GM04504 (cell line): ENCODE results near the gene ASB6.
A peak's percentile ranks its signal among the peaks of the same experiment; 100 is the strongest.

ENCODE experiments used
- DNase-seq: peaks from one replicate; pipeline ENCODE4 v3.0.0-alpha.2; 2012; ENCODE audit warnings: low read depth

ASB6 gene, protein sequence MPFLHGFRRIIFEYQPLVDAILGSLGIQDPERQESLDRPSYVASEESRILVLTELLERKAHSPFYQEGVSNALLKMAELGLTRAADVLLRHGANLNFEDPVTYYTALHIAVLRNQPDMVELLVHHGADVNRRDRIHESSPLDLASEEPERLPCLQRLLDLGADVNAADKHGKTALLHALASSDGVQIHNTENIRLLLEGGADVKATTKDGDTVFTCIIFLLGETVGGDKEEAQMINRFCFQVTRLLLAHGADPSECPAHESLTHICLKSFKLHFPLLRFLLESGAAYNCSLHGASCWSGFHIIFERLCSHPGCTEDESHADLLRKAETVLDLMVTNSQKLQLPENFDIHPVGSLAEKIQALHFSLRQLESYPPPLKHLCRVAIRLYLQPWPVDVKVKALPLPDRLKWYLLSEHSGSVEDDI

DNA sequence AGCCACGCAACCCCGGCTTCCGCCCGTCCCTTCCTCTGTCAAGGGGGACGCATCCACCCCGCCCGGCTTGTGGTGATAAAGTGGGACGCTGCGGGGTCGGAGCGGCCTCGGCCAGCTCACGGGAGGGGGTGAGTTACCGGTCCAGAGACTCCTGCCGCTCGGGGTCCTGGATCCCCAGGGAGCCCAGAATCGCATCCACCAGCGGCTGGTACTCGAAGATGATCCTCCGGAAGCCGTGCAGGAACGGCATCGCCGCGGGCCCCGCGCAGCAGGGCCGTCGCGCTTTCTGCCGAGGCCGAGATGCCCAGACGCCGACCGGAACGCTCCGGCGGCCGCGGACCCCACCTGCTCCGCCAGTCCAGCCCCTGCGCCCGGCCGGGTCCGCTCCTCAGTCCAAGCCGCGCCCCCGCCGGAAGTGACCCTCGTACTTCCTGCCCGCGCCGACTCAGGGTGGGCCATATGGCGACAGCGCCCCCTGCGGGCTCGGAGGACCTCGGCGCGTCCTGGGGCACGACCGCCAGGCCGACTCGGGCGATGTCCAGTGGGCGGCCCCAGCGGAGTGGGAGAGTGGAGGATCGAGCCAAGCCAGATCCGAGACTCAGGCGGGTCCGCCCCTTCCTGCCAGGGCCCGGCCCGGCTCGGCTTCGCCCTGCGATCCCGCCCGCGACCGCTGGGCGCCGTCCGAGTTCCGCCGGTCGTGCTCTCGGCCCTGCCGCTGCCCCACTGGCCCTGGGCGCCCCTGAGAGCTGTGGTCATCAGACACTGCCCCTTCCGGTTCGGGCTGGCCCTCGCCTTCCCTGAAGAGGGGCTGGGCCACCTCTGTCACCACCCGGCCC is at the start of gene ASB6:
TSS of gene ASB6 (minus strand) at position 402 of the 836 bp plus-strand sequence. CDS start at position 250, 152 bp downstream.
- DNase-seq, result peak; percentile 95

- DNase-seq, result no peak
Measured at GRCh38 chr9:129688285-129689043, 46.5 kb upstream of the ASB6 start.

DNA sequence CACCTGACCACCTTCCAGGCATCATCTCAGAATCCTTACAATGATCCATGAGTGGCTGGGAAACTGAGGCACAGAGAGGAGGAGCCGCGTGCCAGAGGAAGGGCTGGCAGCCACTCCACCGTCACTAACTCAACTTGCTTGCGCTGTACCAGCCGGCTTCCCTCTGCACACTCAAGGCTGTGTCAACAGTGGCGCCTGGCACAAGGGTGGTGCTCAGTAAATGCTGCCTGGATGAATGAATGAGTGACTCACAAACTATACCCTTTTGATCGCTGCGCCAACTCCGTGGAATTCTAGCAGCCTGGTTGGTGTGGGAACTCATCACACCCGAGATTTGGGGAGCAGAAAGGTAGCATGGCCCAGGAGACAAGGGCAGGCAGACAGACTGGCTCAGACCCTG is 45.4 kb upstream of the ASB6 start:
- no peak for DNase-seq

- no peak for DNase-seq
Measured at GRCh38 chr9:129686736-129687135, 44.8 kb upstream of the ASB6 start.

DNA sequence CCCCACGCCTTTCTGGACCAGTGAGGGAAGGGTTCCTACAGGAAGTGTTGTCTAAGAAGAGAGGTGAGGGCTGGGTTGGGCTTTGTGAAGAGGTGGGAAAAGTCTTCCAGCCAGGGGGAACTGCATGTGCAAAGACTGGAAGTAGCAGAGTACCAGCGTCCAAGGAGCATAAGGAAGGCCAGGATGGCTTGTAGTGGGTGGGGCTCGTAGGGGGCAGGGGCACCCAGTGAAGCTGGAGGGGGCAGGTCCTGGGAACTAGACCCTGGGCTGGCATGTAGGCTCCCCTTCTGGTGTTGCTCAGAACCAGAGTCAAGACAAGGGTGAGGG is 43.9 kb upstream of the ASB6 start:
- no peak for DNase-seq

DNA sequence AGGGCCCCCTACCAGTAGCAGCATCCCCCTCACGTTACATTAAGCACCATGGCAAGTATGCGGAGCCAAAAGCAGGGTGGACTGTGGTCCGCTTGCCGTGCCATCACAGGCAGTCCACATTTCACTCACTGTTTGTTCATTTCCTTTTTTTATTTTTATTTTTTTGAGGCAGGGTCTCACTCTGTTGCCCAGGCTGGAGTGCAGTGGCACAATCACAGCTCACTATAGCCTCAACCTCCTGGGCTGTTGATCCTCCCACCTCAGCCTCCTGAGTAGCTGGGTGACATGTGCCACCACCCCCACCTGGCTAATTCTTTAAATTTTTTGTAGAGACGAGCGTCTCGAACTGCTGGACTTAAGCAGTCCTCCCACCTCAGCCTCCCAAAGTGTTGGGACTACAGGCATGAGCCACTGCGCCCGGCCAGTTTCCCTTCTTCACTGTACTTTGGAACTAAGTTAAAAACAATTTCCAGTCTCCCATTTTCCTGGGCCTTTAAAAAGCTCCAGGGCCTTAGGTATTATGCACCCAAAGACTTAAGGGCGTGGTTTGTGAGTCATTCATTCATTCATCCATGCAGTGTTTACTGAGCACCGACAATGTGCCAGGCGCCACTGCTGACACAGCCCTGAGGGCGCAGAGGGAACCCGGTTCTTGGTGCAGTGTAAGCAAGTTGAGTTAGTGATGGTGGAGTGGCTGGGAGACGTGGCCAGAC is 43.4 kb upstream of the ASB6 start:
- DNase-seq, result no peak

- DNase-seq, result no peak
Measured at GRCh38 chr9:129682381-129682780, 40.4 kb upstream of the ASB6 start.

GRCh38 chr9:129681924-129682323 is 40.0 kb upstream of the ASB6 start:
- DNase-seq, result no peak

- no peak for DNase-seq
Measured at GRCh38 chr9:129679537-129679936, 37.6 kb upstream of the ASB6 start.

DNA sequence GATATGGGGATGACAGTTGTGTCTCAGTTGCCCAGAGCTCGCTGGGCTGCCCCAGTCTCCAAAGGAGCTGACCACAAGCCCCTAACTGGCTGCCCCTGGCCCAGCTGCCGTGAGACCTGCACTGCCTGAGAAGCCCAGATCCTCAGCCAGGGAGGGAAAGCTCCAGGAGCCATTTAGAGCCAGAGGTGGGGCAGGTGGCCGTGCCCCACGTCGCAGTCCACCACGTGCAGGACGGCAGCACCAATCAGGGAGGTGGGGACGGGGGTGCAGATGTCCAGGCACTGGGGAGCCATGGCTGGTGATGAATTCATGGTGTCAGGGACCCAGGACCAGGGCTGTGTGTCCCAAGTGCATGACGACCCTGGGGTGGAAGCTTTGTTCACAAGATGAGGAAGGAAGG is 36.9 kb upstream of the ASB6 start:
- no peak for DNase-seq

DNA sequence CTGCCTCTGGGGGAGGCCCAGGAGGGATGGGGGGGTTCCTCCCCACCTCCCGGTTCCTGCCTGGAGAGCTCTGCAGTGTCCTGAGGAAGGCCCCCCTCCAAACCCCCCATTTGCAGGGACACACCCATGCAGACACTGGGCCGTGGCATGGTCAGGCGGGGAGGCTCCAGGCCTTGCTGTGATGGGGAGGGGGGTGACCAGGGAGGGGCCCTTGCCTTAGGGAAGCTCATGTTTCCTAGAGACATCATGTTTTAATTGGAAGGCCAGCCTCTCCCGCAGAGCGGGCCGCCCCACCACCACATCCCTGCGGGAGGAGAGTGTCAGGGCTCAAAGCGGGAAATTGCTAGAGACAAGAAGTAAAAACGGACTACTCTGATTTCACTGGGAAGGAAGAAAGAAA is 35.5 kb upstream of the ASB6 start:
- no peak for DNase-seq

- peak; percentile 62 for DNase-seq
Measured at GRCh38 chr9:129676975-129677374, 35.0 kb upstream of the ASB6 start.

DNA sequence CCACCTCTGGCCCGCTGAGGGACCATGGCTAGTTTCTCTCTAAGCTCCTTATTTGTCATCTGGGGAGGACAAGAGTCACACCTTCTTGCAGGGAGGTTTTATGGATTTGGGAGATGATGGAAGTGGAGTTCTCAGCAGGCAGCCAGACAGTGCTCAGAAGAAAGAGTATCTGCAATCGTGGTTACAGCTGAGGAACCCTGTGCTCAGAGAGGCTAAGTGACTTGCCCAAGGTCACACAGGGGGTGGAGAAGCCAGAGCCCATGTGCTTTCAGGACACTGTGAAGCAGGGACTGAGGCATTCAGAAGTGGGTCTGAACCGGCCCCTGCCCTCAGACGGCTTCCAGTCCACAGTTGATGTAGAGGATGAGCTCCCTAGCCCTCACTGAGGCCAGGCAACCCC is 34.3 kb upstream of the ASB6 start:
- no peak for DNase-seq

GRCh38 chr9:129675620-129676019 is 33.7 kb upstream of the ASB6 start:
- DNase-seq, result no peak

GRCh38 chr9:129674229-129674628 is 32.3 kb upstream of the ASB6 start:
- no peak for DNase-seq

GRCh38 chr9:129673602-129674001 is 31.7 kb upstream of the ASB6 start:
- DNase-seq, result no peak

DNA sequence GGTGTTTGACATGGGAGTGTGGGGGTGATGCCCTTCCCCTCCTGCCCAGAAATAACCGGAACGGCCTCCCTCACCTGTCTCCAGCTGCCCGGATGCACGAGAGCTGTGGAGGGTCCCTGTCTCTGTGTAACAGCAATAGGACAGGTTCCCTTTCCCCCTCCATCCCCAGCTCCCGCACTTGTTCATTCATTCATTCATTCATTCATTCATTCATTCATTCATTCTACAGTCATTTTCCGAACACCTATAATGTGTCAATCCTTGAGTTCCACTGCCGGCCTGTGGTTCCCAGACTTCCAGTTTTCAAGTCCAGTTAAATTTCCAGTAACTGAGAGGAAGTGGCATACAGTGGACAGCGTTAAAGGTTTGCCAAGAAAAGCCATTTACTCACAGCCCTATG is 30.8 kb upstream of the ASB6 start:
- DNase-seq, result no peak

GRCh38 chr9:129671519-129671918 is 29.6 kb upstream of the ASB6 start:
- no peak for DNase-seq

DNA sequence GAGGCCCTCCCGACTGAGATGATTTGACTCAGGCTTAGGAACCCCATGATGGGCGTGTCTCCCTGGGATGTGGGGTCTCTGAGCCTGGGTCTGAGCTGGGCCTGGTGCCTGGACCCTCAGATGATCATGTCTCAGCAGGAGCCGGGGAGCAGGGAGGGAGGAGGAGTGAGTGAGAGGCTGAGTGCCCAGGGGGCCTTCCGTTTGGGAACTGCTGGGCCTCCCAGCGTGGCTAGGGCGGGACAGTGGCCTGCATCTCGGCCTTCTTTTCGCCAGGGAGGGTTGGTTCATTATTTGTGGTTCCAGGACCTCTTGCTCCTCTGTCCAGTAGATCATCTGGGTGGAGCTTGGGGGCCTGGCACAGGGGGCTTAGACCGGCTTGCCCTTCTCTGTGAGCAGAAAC is 29.1 kb upstream of the ASB6 start:
- no peak for DNase-seq

GRCh38 chr9:129669946-129670345 is 28.0 kb upstream of the ASB6 start:
- DNase-seq, result no peak

DNA sequence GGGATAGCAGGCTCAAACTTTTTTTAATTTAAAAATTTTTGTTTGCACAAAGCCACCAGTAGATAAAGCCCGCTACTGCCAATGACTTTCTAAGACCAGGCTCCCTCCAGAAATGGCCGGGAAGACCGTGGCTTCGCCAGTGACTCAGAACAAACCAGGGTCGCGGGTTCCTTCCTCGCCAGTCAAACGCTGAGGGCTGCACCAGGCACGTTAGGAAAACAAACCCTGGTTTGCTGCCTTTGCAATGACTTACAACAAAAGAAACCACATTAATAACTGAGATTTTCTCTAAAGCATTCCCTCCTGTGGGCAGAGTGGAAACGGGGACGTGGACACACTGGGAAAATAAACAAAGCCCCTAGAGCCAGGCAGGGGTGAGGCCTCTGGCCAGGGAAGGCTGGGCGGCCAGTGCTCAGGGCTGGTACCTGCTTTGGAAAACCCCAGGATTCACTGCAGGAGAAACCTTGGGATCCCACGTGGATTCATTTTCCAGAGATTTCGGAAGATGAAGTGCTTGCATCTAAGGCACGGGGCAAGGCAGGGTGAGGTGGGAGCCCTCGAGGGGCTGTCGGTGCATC is 27.3 kb upstream of the ASB6 start:
- peak; percentile 60 for DNase-seq

DNA sequence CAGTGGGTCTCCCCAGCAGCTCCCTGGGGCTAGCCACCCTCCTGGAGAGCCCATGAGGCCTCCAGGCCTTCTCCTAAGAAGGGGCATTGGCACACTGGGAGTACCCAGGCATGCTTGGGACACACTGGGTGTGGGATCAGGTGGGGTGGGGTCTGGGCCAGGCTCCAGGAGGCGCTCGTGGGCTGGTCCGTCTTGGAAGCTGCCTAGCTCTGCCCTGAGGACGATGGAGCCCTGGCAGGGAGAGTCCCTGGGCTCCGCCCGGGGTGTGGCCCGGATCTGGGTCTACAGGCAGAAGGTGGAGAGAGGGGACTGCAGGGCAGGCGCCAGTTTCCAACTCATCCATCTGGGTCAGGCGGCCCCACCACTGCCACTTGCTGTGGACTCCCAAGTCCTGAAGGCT is 25.9 kb upstream of the ASB6 start:
- no peak for DNase-seq
